ENCODE data around the gene PACSIN3.

PACSIN3 gene

DNA sequence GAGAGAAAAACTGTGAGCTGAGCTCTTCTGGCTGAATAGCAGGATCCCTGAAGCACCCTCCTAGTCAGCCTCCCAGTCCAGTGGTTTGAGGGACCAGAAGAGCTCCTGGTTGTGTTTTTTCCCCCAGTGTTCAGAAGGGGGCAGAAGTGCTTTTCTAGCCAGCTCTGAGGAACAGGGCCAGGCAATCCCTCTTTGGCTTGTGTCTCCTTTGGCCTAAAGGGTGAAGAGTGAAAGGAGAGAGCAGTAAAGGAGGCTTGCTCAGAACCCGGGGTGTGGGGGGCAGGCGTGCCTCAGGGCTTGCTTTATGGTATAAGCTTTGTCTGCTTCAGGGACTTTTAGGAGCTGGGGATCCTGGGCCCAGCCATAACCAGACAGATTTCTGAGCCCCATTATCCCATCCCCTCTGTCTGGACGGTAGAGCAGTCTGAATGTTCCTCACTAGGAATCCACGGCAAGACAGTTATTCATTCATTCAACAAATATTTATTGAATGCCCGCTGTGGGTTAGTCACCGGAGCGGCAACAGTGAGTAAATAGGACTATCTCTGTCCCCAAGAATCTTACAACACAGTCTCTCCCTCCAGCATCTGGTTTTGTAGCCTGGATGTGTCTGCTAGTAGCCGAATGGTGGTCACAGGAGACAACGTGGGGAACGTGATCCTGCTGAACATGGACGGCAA, 47.9 kb upstream of the PACSIN3 start:
- H3K27ac ChIP-seq (ENCODE audit: low read length) = no peak overlapping the region

DNA sequence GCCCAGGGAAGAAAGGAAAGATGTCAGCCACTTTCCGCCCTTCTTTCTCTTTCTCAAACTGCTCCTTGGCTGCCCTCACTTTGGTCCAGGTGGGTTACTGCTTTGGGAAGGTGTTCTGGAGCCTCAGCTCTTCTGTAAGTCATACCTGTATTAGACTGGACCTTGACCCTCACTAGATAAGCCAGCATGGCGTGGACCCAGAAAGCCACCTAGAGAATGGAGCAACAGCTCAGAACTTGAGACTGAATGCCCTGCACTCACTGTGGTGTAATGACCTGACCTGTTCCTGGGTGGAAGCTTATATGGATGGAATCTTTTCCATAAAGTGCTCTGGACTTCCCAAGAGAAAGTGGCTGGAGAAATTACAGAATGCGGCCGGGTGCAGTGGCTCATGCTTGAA, 46.8 kb upstream of the PACSIN3 start:
- Histone ChIP-seq H3K9me3 (ENCODE audit: insufficient read depth, low read length, severe bottlenecking) (no peaks in the 10 kb centered on the region), H3K27ac (ENCODE audit: low read length) (no peak overlapping the region), H3K27me3 (ENCODE audit: insufficient read depth, low read length, poor library complexity) (no peaks in the 10 kb centered on the region), H3K4me3 (ENCODE audit: low read depth in 1 of 2, low read length in 2 of 2) (no peak overlapping the region), H3K9ac (ENCODE audit: low read depth, low read length) (no peak overlapping the region), H3K4me1 (ENCODE audit: insufficient read depth, low read length) (no peaks in the 10 kb centered on the region), H2AFZ (ENCODE audit: low read depth, low read length) (no peak overlapping the region), H4K20me1 (ENCODE audit: insufficient read depth, low read length) (no peaks in the 10 kb centered on the region), H3K4me2 (ENCODE audit: insufficient read depth, low read length) (no peak overlapping the region), H3K36me3 (ENCODE audit: insufficient read depth, low read length) (peaks cover 62% of the 10 kb centered on the region), H3K79me2 (ENCODE audit: insufficient read depth, low read length) (no peaks in the 10 kb centered on the region)
- TF ChIP-seq EZH2 (IDR thresholded peaks at IDR 0.05; ENCODE audit: borderline replicate concordance, low read depth, low read length, severe bottlenecking) = no peak
- ATAC-seq (ENCODE audit: insufficient read depth, low read depth) = no peak
- DNase-seq = no peak

More for the DNA sequence above, 47.9 kb upstream of the PACSIN3 start:
- no peaks in the 10 kb centered on the region for H3K27me3 ChIP-seq (ENCODE audit: insufficient read depth, low read length, poor library complexity)
- no peaks in the 10 kb centered on the region for H3K9me3 ChIP-seq (ENCODE audit: insufficient read depth, low read length, severe bottlenecking)
- no peak overlapping the region for H3K4me2 ChIP-seq (ENCODE audit: insufficient read depth, low read length)
- H3K79me2 ChIP-seq (ENCODE audit: insufficient read depth, low read length) = no peaks in the 10 kb centered on the region
- H4K20me1 ChIP-seq (ENCODE audit: insufficient read depth, low read length) = no peaks in the 10 kb centered on the region
- H3K4me1 ChIP-seq (ENCODE audit: insufficient read depth, low read length) = no peaks in the 10 kb centered on the region
- H3K4me3 ChIP-seq (ENCODE audit: low read depth in 1 of 2, low read length in 2 of 2) = no peak overlapping the region
- no peak overlapping the region for H2AFZ ChIP-seq (ENCODE audit: low read depth, low read length)
- H3K36me3 ChIP-seq (ENCODE audit: insufficient read depth, low read length) = peaks cover 63% of the 10 kb centered on the region
- DNase-seq (peak; percentile 29), ATAC-seq (ENCODE audit: insufficient read depth, low read depth) (peak; percentile 47; the same call in 2 of the 3 replicates)
- no peak overlapping the region for H3K9ac ChIP-seq (ENCODE audit: low read depth, low read length)
- TF ChIP-seq, protein P1, sequence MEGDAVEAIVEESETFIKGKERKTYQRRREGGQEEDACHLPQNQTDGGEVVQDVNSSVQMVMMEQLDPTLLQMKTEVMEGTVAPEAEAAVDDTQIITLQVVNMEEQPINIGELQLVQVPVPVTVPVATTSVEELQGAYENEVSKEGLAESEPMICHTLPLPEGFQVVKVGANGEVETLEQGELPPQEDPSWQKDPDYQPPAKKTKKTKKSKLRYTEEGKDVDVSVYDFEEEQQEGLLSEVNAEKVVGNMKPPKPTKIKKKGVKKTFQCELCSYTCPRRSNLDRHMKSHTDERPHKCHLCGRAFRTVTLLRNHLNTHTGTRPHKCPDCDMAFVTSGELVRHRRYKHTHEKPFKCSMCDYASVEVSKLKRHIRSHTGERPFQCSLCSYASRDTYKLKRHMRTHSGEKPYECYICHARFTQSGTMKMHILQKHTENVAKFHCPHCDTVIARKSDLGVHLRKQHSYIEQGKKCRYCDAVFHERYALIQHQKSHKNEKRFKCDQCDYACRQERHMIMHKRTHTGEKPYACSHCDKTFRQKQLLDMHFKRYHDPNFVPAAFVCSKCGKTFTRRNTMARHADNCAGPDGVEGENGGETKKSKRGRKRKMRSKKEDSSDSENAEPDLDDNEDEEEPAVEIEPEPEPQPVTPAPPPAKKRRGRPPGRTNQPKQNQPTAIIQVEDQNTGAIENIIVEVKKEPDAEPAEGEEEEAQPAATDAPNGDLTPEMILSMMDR (IDR thresholded peaks at IDR 0.05; ENCODE audit: borderline replicate concordance, extremely low read depth, low read length, poor library complexity, severe bottlenecking) = peak; percentile 46
- TF ChIP-seq EZH2 (IDR thresholded peaks at IDR 0.05; ENCODE audit: borderline replicate concordance, low read depth, low read length, severe bottlenecking) = no peak

DNA sequence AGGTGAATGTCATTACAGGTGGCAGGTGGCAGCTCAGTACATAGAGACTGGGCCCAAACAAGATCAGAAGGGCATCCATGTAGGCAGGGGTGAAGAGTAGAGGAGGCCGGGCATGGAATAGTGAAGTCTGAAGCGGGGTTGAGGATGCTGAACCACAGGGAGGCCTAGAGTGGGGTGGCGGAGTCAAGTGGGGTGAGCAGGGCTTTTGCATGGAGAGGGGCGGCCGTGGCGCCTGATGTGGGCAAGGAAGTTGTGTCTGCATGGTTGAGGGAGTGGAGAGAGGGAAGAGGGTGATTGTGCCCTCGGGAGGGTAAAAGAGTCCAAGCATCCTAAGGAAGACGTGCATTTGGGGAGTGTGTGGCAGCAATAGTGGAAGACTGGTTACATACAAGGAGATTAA, 42.9 kb upstream of the PACSIN3 start:
- ATAC-seq (ENCODE audit: insufficient read depth, low read depth) = no peak
- no peaks in the 10 kb centered on the region for H3K27me3 ChIP-seq (ENCODE audit: insufficient read depth, low read length, poor library complexity)
- H3K79me2 ChIP-seq (ENCODE audit: insufficient read depth, low read length) = no peaks in the 10 kb centered on the region
- H3K9ac ChIP-seq (ENCODE audit: low read depth, low read length) = no peak overlapping the region
- no peak overlapping the region for H3K4me3 ChIP-seq (ENCODE audit: low read depth in 1 of 2, low read length in 2 of 2)
- no peak for DNase-seq
- no peak overlapping the region for H3K4me2 ChIP-seq (ENCODE audit: insufficient read depth, low read length)
- peaks cover 63% of the 10 kb centered on the region for H3K36me3 ChIP-seq (ENCODE audit: insufficient read depth, low read length)
- H3K27ac ChIP-seq (ENCODE audit: low read length) = no peak overlapping the region
- no peaks in the 10 kb centered on the region for H3K9me3 ChIP-seq (ENCODE audit: insufficient read depth, low read length, severe bottlenecking)
- no peak overlapping the region for H2AFZ ChIP-seq (ENCODE audit: low read depth, low read length)
- H4K20me1 ChIP-seq (ENCODE audit: insufficient read depth, low read length) = no peaks in the 10 kb centered on the region
- H3K4me1 ChIP-seq (ENCODE audit: insufficient read depth, low read length) = no peaks in the 10 kb centered on the region
- no peak for TF ChIP-seq EZH2 (IDR thresholded peaks at IDR 0.05; ENCODE audit: borderline replicate concordance, low read depth, low read length, severe bottlenecking)

DNA sequence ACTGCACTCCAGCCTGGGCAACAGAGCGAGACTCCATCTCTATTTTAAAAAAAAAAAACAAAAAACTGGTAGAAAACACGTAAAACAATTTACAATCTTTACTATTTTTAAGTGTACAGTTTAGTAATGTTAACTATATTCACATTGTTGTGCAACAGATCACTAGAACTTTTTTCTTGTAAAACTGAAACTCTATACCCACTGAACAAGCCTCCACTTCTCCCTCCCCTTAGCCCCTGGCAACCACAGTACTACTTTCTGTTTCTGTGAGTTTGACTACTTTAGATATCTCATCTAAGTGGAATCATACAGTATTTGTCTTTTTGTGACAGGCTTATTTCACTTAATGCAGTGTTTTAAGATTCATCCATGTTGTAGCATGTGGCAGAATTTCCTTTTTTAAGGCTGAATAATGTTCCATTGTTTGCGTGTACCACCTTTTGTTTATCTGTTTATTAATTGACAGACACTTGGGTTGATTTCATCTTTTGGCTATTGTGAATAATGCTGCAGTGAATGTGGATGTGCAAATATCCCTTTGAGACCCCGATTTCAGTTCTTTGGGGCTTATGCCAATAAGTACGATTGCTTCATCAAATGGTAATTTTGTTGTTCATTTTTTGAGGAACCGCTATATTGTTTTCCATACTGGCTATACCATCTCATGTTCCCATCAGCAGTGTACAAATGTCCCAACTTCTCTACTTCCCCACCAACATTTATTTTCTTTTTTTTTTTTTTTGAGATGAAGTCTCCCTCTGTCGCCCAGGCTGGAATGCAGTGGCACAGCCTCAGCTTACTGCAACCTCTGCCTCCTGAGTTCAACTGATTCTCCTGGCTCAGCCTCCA, 39.5 kb upstream of the PACSIN3 start:
- Histone ChIP-seq H3K36me3 (ENCODE audit: insufficient read depth, low read length) (peaks cover 58% of the 10 kb centered on the region), H4K20me1 (ENCODE audit: insufficient read depth, low read length) (no peaks in the 10 kb centered on the region), H3K27me3 (ENCODE audit: insufficient read depth, low read length, poor library complexity) (no peaks in the 10 kb centered on the region), H2AFZ (ENCODE audit: low read depth, low read length) (no peak overlapping the region), H3K9me3 (ENCODE audit: insufficient read depth, low read length, severe bottlenecking) (no peaks in the 10 kb centered on the region), H3K4me3 (ENCODE audit: low read depth in 1 of 2, low read length in 2 of 2) (no peak overlapping the region), H3K4me2 (ENCODE audit: insufficient read depth, low read length) (no peak overlapping the region), H3K79me2 (ENCODE audit: insufficient read depth, low read length) (no peaks in the 10 kb centered on the region), H3K9ac (ENCODE audit: low read depth, low read length) (no peak overlapping the region), H3K4me1 (ENCODE audit: insufficient read depth, low read length) (no peaks in the 10 kb centered on the region), H3K27ac (ENCODE audit: low read length) (no peak overlapping the region)
- TF ChIP-seq, protein P1 (IDR thresholded peaks at IDR 0.05; ENCODE audit: borderline replicate concordance, extremely low read depth, low read length, poor library complexity, severe bottlenecking) = no peak
- TF ChIP-seq EZH2 (IDR thresholded peaks at IDR 0.05; ENCODE audit: borderline replicate concordance, low read depth, low read length, severe bottlenecking) = no peak
- ATAC-seq (ENCODE audit: insufficient read depth, low read depth) (no peak), DNase-seq (no peak)

Measured in DND-41 (cell line).